ENCODE results near the gene DOCK4. TPM values are rescaled to one million over a fixed set of nuclear protein-coding genes. Genes with fewer than 3 reads are reported as not detected.
A peak's percentile ranks its signal among the peaks of the same experiment; 100 is the strongest.

The DOCK4 gene
- polyA plus RNA-seq, 3 donors = 20.5 to 27.6 (median 24.6) TPM

GRCh38 chr7:112092709-112093395 is 113.3 kb downstream of the DOCK4 start:
- no peak for DNase-seq (ENCODE audit: extremely low read depth in 1 of 11, low read depth in 9 of 11, low spot score in 4 of 11)

GRCh38 chr7:112092306-112092705 is 113.9 kb downstream of the DOCK4 start:
- no peak for DNase-seq (ENCODE audit: extremely low read depth in 1 of 11, low read depth in 9 of 11, low spot score in 4 of 11)

- DNase-seq (ENCODE audit: extremely low read depth in 1 of 11, low read depth in 9 of 11, low spot score in 4 of 11) = no peak
Observed at GRCh38 chr7:112091768-112092167, 114.4 kb downstream of the DOCK4 start.

GRCh38 chr7:112089551-112089950 is 116.6 kb downstream of the DOCK4 start:
- DNase-seq (ENCODE audit: extremely low read depth in 1 of 11, low read depth in 9 of 11, low spot score in 4 of 11) = no peak

GRCh38 chr7:112088484-112089016 is 117.6 kb downstream of the DOCK4 start:
- no peak for DNase-seq (ENCODE audit: extremely low read depth in 1 of 11, low read depth in 9 of 11, low spot score in 4 of 11)

- DNase-seq (ENCODE audit: extremely low read depth in 1 of 11, low read depth in 9 of 11, low spot score in 4 of 11) = no peak
Observed at GRCh38 chr7:112086496-112087254, 119.5 kb downstream of the DOCK4 start.

GRCh38 chr7:112084520-112084971 is 121.7 kb downstream of the DOCK4 start:
- no peak for DNase-seq (ENCODE audit: extremely low read depth in 1 of 11, low read depth in 9 of 11, low spot score in 4 of 11)

- no peak for DNase-seq (ENCODE audit: extremely low read depth in 1 of 11, low read depth in 9 of 11, low spot score in 4 of 11)
Observed at GRCh38 chr7:112083776-112084355, 122.3 kb downstream of the DOCK4 start.

- DNase-seq (ENCODE audit: extremely low read depth in 1 of 11, low read depth in 9 of 11, low spot score in 4 of 11) = no peak
Observed at GRCh38 chr7:112082306-112082705, 123.9 kb downstream of the DOCK4 start.

GRCh38 chr7:112081778-112082177 is 124.4 kb downstream of the DOCK4 start:
- no peak for DNase-seq (ENCODE audit: extremely low read depth in 1 of 11, low read depth in 9 of 11, low spot score in 4 of 11)

GRCh38 chr7:112080978-112081377 is 125.2 kb downstream of the DOCK4 start:
- no peak for DNase-seq (ENCODE audit: extremely low read depth in 1 of 11, low read depth in 9 of 11, low spot score in 4 of 11)

- peak in 4 of 11 donors; percentile 39 to 56 (median 48) for DNase-seq (ENCODE audit: extremely low read depth in 1 of 11, low read depth in 9 of 11, low spot score in 4 of 11)
Observed at GRCh38 chr7:112080441-112080840, 125.8 kb downstream of the DOCK4 start.

GRCh38 chr7:112079673-112080072 is 126.5 kb downstream of the DOCK4 start:
- no peak for DNase-seq (ENCODE audit: extremely low read depth in 1 of 11, low read depth in 9 of 11, low spot score in 4 of 11)

- no peak for DNase-seq (ENCODE audit: extremely low read depth in 1 of 11, low read depth in 9 of 11, low spot score in 4 of 11)
Observed at GRCh38 chr7:112079122-112079521, 127.1 kb downstream of the DOCK4 start.

- DNase-seq (ENCODE audit: extremely low read depth in 1 of 11, low read depth in 9 of 11, low spot score in 4 of 11) = no peak
Observed at GRCh38 chr7:112076324-112076723, 129.9 kb downstream of the DOCK4 start.

- DNase-seq (ENCODE audit: extremely low read depth in 1 of 11, low read depth in 9 of 11, low spot score in 4 of 11) = no peak
Observed at GRCh38 chr7:112074464-112074863, 131.7 kb downstream of the DOCK4 start.

GRCh38 chr7:112073530-112073929 is 132.7 kb downstream of the DOCK4 start:
- DNase-seq (ENCODE audit: extremely low read depth in 1 of 11, low read depth in 9 of 11, low spot score in 4 of 11) = no peak

GRCh38 chr7:112072541-112073245 is 133.5 kb downstream of the DOCK4 start:
- DNase-seq (ENCODE audit: extremely low read depth in 1 of 11, low read depth in 9 of 11, low spot score in 4 of 11) = no peak

- no peak for DNase-seq (ENCODE audit: extremely low read depth in 1 of 11, low read depth in 9 of 11, low spot score in 4 of 11)
Observed at GRCh38 chr7:112071856-112072255, 134.3 kb downstream of the DOCK4 start.
